Endothelial cell of umbilical vein (primary cell): ENCODE data around the gene SV2C. TPM values are rescaled to one million over a fixed set of nuclear protein-coding genes. Genes with fewer than 3 reads are reported as not detected.

ENCODE experiments used
- BruUV-seq: library from RNA; stranded (reverse); fragments of 400-500 nt; replicated peaks from 2 replicates; lab custom pipeline; 2021; lab: Mats Ljungman, UMichigan
- CTCF ChIA-PET: fragments of 300-600, 350-600 bp; sonication (Branson Sonifier 250); formaldehyde crosslinking; loops from one replicate; lab custom pipeline; 2021; ENCODE audit warnings: antibody characterized with exemption, inconsistent platforms; lab: Charles Lee
- POLR2A ChIA-PET: fragments of 300-600, 350-600 bp; sonication (Branson Sonifier 250); formaldehyde crosslinking; loops from one replicate; lab custom pipeline; 2021; ENCODE audit warnings: antibody characterized with exemption, inconsistent platforms; lab: Charles Lee
- DNase-seq: peaks from one replicate; pipeline ENCODE4 v3.0.0-alpha.2; 2011; ENCODE audit warnings: low read depth, low spot score
- FAIRE-seq: peaks from 2 replicates; lab custom pipeline; 2011; peaks lifted over from hg19 to GRCh38; lab: Jason Lieb, UNC
- H2AFZ ChIP-seq: 2 replicates; pipeline ENCODE4 v1.6.0; 2012; ENCODE audit warnings: low read depth, low read length, control low read depth, inconsistent platforms
- H3K27ac ChIP-seq: 2 replicates; pipeline ENCODE4 v1.5.1; 2011; ENCODE audit warnings: low read depth, mild to moderate bottlenecking, control low read depth, low read length, moderate library complexity; ENCODE audit not compliant: insufficient read depth
- H3K27me3 ChIP-seq, 2 experiments: 2 replicates each; pipeline versions ENCODE4 v1.6.0 to v1.6.1; 2011; ENCODE audit warnings: low read length in 2 of 2, mixed read lengths in 1 of 2; ENCODE audit not compliant: control insufficient read depth in 2 of 2, insufficient read depth in 2 of 2
- H3K36me3 ChIP-seq, 2 experiments: 2 replicates in 1 of 2; 3 replicates in 1 of 2; pipeline ENCODE4 v1.5.1; 2011; ENCODE audit warnings: low read length in 2 of 2, mild to moderate bottlenecking in 1 of 2, moderate library complexity in 1 of 2; ENCODE audit not compliant: control insufficient read depth in 2 of 2, insufficient read depth in 2 of 2; ENCODE audit errors: extremely low read depth in 1 of 2
- H3K4me1 ChIP-seq: 3 replicates; pipeline ENCODE4 v1.5.1; 2011; ENCODE audit warnings: mild to moderate bottlenecking, low read length; ENCODE audit not compliant: control insufficient read depth, insufficient read depth; ENCODE audit errors: extremely low read depth
- H3K4me2 ChIP-seq: 2 replicates; pipeline ENCODE4 v1.6.1; 2011; ENCODE audit warnings: low read length, control low read depth, mixed read lengths; ENCODE audit not compliant: insufficient read depth
- H3K4me3 ChIP-seq, 3 experiments: fragments of 200-600 bp in 1 of 3; sonication (generic), shearing (Covaris generic) in 1 of 3; replicated peaks in 1 of 3; 2 replicates each; pipeline ENCODE4 v1.5.1; 2011 to 2016; ENCODE audit warnings: control low read depth in 3 of 3, low read length in 3 of 3, mild to moderate bottlenecking in 2 of 3, inconsistent platforms in 1 of 3, low read depth in 1 of 3, moderate library complexity in 1 of 3; ENCODE audit not compliant: insufficient read depth in 1 of 3
- H3K79me2 ChIP-seq: 2 replicates; pipeline ENCODE4 v1.6.0; 2012; ENCODE audit warnings: low read length, inconsistent platforms; ENCODE audit not compliant: control insufficient read depth, insufficient read depth
- H3K9ac ChIP-seq: replicated peaks from 2 replicates; pipeline ENCODE3; 2011; ENCODE audit warnings: low read length, control low read depth; ENCODE audit not compliant: insufficient read depth; ENCODE audit errors: extremely low read depth
- H3K9me1 ChIP-seq: replicated peaks from 3 replicates; pipeline ENCODE4 v1.6.0; 2011; ENCODE audit warnings: mild to moderate bottlenecking, low read length; ENCODE audit not compliant: control insufficient read depth, insufficient read depth; ENCODE audit errors: extremely low read depth
- H3K9me3 ChIP-seq: replicated peaks from 2 replicates; pipeline ENCODE4 v1.5.1; 2012; ENCODE audit warnings: low read length, inconsistent platforms; ENCODE audit not compliant: control insufficient read depth, insufficient read depth
- H4K20me1 ChIP-seq: replicated peaks from 2 replicates; pipeline ENCODE3; 2011; ENCODE audit warnings: mild to moderate bottlenecking, low read length; ENCODE audit not compliant: control insufficient read depth, insufficient read depth; ENCODE audit errors: extremely low read depth
- CTCF ChIP-seq, 2 donors: IDR thresholded peaks; 1 replicate in 1 of 2; 2 replicates in 1 of 2; pipeline ENCODE4 v1.5.1; 2011; ENCODE audit warnings: low read length in 2 of 2, mild to moderate bottlenecking in 2 of 2, moderate library complexity in 2 of 2, control low read depth in 1 of 2, inconsistent platforms in 1 of 2, low read depth in 1 of 2; ENCODE audit not compliant: insufficient read depth in 1 of 2; ENCODE audit errors: extremely low read depth in 1 of 2
- EZH2 ChIP-seq: IDR thresholded peaks from 2 replicates; pipeline ENCODE4 v1.6.1; 2012; ENCODE audit warnings: borderline replicate concordance, low read depth, mild to moderate bottlenecking, moderate library complexity, low read length, inconsistent platforms; ENCODE audit not compliant: severe bottlenecking
- FOS ChIP-seq: IDR thresholded peaks from 2 replicates; pipeline ENCODE4 v1.6.1; 2011; ENCODE audit warnings: mild to moderate bottlenecking, low read length, moderate library complexity, borderline replicate concordance; ENCODE audit not compliant: insufficient read depth
- GATA2 ChIP-seq: IDR thresholded peaks from 2 replicates; pipeline ENCODE4 v1.7.0; 2011; ENCODE audit warnings: low read depth, mild to moderate bottlenecking, moderate library complexity, mixed read lengths, low read length; ENCODE audit not compliant: insufficient read length, insufficient read depth
- JUN ChIP-seq: IDR thresholded peaks from 2 replicates; pipeline ENCODE4 v1.6.1; 2011; ENCODE audit warnings: borderline replicate concordance, low read depth; ENCODE audit not compliant: insufficient read length, insufficient read depth
- MAX ChIP-seq: IDR thresholded peaks from 2 replicates; pipeline ENCODE4 v1.6.1; 2011; ENCODE audit not compliant: insufficient read depth, insufficient read length
- MYC ChIP-seq: IDR thresholded peaks from one replicate; pipeline ENCODE4 v1.6.1; 2011; ENCODE audit warnings: mild to moderate bottlenecking, low read depth, low read length
- POLR2A ChIP-seq: IDR thresholded peaks from 2 replicates; pipeline ENCODE4 v1.6.1; 2012; ENCODE audit warnings: low read depth, mild to moderate bottlenecking, control low read depth, low read length
- POLR2AphosphoS5 ChIP-seq: IDR thresholded peaks from 2 replicates; pipeline ENCODE4 v1.6.1; 2012; ENCODE audit warnings: low read depth, mild to moderate bottlenecking, control low read depth, low read length, moderate library complexity; ENCODE audit not compliant: insufficient read depth
- dilution Hi-C: fragments of 300-500 bp; cut with MboI; formaldehyde crosslinking; loops from one replicate; pipeline ENCODE4 v1.15.0; 2019; ENCODE audit warnings: low sequenced_read_pairs; ENCODE audit not compliant: extremely low pct_ligation_motif_present
- intact Hi-C: fragments of 100-400 bp; cut with micrococcal nuclease; formaldehyde crosslinking; loops from one replicate; pipeline ENCODE4 v1.10.0; 2022
- polyA plus RNA-seq, 4 experiments: library from polyadenylated mRNA; depleted of rRNA in 3 of 4; stranded (reverse) in 3 of 4; unstranded in 1 of 4; fragments of >200 nt; gene quantifications; 2 replicates each; pipeline versions ENCODE4 v1.2.1 to v1.2.3, GENCODE V29; 2011 to 2012; ENCODE audit warnings: missing spikeins in 1 of 4
- total RNA-seq: library from RNA; stranded (reverse); gene quantifications from 2 replicates; pipeline ENCODE4 v1.2.3, GENCODE V29; 2021

SV2C gene
- total and polyA plus RNA-seq, 2 donors (not counting 3 experiments of a cell fraction or from before 2014, with no cell fraction given): not detected

- BruUV-seq: no TSS peak
Measured at GRCh38 chr5:76332611-76333205, 249.5 kb downstream of the SV2C start.

More at GRCh38 chr5:76332611-76333205, 249.5 kb downstream of the SV2C start:
- H4K20me1 ChIP-seq: no peaks in the 10 kb centered on the region
- TF ChIP-seq MAX (no peak), EZH2 (no peak), MYC (no peak), CTCF (IDR thresholded peaks at IDR 0.05; ENCODE audit: extremely low read depth in 1 of 2, insufficient read depth in 1 of 2, low read depth in 1 of 2, low read length in 2 of 2) (no peak), FOS (no peak), POLR2AphosphoS5 (no peak), POLR2A (no peak), GATA2 (no peak), JUN (no peak)
- H3K9ac ChIP-seq: no peak overlapping the region
- H3K36me3 ChIP-seq: no peaks in the 10 kb centered on the region
- intact Hi-C loops: no loop called here
- H3K27ac ChIP-seq: no peak overlapping the region
- no peaks in the 10 kb centered on the region for H3K9me3 ChIP-seq
- no peak overlapping the region for H3K4me3 ChIP-seq
- ChIA-PET CTCF (interaction anchor here (1.1 kb wide), 1 partner anchor 24 kb away, joined by 3 read pairs; no protein-coding TSS in a partner anchor), POLR2A (no interaction called here)
- H3K9me1 ChIP-seq: no peaks in the 10 kb centered on the region
- peaks cover 0 to 2% of the 10 kb centered on the region in 2 experiments for H3K27me3 ChIP-seq
- H3K4me1 ChIP-seq: no peaks in the 10 kb centered on the region
- dilution Hi-C loops: no loop called here
- H2AFZ ChIP-seq: no peak overlapping the region
- no peak for DNase-seq
- no peak overlapping the region for H3K4me2 ChIP-seq
- H3K79me2 ChIP-seq: no peaks in the 10 kb centered on the region
- FAIRE-seq: no peak
